ENCODE measurements around the gene PCDHA4.

The PCDHA4 gene

DNA sequence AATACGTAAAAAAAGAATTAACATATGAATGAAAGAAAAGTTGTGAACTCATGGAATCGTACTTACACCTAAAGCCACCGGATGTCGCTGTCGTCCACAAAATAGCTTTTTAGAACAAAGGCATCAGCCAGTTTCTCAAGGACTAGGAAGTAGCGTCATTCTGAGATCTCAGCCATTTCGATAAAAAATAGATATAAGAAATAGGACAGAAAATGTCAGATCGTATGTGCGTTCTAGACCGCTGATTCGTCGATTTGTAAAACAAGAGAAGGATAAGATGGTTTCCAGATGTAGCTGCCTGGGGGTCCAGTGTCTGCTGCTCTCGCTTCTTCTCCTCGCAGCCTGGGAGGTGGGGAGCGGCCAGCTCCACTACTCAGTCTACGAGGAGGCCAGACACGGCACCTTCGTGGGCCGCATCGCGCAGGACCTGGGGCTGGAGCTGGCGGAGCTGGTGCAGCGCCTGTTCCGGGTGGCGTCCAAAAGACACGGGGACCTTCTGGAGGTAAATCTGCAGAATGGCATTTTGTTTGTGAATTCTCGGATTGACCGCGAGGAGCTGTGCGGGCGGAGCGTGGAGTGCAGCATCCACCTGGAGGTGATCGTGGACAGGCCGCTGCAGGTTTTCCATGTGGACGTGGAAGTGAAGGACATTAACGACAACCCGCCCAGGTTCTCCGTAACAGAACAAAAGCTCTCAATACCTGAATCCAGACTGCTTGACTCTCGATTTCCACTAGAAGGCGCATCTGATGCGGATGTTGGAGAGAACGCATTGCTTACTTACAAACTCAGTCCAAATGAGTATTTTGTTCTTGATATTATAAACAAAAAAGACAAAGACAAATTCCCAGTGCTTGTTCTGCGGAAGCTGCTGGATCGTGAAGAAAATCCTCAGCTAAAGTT, 49.2 kb downstream of the PCDHA4 start, which contains the start of gene PCDHA10:
TSS of gene PCDHA10 (plus strand) at position 126 of the 903 bp plus-strand sequence. CDS start at position 278, 152 bp downstream.
- peak; percentile 17 for DNase-seq (ENCODE audit: low spot score)

GRCh38 chr5:140857177-140857986, 50.5 kb downstream of the PCDHA4 start:
- no peak for DNase-seq (ENCODE audit: low spot score)

- no peak for DNase-seq (ENCODE audit: low spot score)
These were observed 51.0 kb downstream of the PCDHA4 start for GRCh38 chr5:140857987-140858240.

DNA sequence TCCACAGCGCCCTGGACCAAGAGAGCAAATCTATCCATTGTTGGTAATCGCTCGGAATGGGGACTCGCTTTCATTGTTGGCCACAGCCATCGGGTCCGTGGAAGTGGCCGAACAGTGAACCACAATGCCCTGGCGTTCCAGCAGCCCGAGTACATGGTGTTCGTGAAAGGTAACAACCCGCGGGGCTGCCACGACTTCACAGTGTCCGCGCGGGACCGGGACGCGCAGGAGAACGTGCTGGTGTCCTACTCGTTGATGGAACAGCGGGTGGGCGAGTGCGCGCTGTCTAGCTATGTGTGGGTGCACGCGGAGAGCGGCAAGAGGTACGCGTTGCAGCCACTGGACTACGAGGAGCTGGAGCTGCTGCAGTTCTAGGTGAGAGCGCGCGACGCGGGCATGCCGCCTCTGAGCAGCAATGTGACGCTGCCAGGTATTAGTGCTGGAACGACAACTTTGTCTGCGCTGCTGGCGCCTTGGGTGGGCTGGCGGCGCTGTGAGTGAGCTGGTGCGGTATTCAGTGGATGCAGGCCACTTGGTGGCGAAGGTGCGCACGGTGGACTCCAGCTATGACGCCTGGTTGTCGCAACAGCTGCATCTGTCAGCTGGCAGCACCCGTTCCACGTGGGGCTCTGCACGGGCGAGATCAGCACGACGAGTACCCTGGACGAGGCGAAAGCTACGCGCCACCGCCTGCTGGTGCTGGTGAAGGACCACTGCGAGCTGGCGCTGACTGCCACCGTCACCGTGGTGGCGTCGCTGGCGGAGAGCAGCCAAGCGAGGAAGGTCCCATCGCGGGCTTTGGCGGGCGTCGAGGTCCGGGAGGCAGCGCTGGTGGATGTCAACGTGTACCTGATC, 55.8 kb downstream of the PCDHA4 start:
- DNase-seq (ENCODE audit: low spot score): no peak
